ENCODE measurements around the gene TMEM156.

GRCh38 chr4:39022241-39022640 lies 10.0 kb downstream of the TMEM156 start:
- TF ChIP-seq POLR2AphosphoS5 (IDR thresholded peaks at IDR 0.05) (no peak), CTCF (IDR thresholded peaks at IDR 0.05 in 8 of 11, conservative IDR thresholded peaks at IDR 0.05 in 3 of 11) (no peak), POLR2A (IDR thresholded peaks at IDR 0.05) (no peak)

Measured in spleen (tissue), 7 donors.